SIG-M5 treated with dmso at 0.1 percent for 504 hours (cell line): Measurements from ENCODE around the gene STX10.

ENCODE experiments used
- DNase-seq: peaks from one replicate; lab custom pipeline; 2025; ENCODE audit not compliant: unreplicated experiment; lab: John Stamatoyannopoulos, UW

The STX10 gene

GRCh38 chr19:13146763-13147563 is 3.2 kb downstream of the STX10 start:
- peak; percentile 8 for DNase-seq

DNA sequence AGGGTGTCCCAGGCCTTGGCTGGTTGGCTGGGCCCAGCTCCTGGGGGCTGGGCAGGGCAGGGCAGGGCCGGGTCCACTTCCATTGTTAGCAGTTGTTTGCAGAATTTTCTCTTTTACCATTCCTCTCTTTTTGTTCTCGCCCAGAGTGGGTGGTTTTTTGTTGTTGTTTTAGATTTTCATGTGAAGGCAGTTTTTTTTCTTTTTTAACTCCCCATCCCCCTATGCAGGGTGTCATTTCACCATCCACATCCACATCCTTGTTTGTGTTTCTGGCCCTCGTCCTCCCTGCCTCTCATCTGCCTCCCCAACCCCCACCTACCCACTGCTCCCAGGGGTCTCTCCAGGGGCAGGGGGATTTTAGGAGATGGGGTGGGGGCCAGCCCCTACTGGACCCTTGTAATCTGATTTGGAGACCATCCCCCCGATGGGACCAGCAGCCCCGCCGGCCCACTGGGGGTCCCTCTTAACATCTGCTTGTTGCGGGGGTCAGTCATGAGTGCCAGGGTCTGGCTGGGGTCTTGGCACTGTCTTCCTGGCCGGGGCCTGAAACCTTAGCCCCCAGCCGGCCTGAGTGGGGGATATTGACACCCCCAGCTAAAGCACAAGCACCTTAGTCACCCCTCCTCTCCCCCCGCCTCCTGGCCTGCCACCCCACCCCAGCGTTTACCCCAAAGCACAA is 10.4 kb downstream of the STX10 start:
- no peak for DNase-seq

GRCh38 chr19:13138916-13139198 is 11.3 kb downstream of the STX10 start:
- DNase-seq, result no peak

- DNase-seq, result no peak
Measured at GRCh38 chr19:13138171-13138915, 11.8 kb downstream of the STX10 start.

- no peak for DNase-seq
Measured at GRCh38 chr19:13137290-13137794, 12.8 kb downstream of the STX10 start.

DNA sequence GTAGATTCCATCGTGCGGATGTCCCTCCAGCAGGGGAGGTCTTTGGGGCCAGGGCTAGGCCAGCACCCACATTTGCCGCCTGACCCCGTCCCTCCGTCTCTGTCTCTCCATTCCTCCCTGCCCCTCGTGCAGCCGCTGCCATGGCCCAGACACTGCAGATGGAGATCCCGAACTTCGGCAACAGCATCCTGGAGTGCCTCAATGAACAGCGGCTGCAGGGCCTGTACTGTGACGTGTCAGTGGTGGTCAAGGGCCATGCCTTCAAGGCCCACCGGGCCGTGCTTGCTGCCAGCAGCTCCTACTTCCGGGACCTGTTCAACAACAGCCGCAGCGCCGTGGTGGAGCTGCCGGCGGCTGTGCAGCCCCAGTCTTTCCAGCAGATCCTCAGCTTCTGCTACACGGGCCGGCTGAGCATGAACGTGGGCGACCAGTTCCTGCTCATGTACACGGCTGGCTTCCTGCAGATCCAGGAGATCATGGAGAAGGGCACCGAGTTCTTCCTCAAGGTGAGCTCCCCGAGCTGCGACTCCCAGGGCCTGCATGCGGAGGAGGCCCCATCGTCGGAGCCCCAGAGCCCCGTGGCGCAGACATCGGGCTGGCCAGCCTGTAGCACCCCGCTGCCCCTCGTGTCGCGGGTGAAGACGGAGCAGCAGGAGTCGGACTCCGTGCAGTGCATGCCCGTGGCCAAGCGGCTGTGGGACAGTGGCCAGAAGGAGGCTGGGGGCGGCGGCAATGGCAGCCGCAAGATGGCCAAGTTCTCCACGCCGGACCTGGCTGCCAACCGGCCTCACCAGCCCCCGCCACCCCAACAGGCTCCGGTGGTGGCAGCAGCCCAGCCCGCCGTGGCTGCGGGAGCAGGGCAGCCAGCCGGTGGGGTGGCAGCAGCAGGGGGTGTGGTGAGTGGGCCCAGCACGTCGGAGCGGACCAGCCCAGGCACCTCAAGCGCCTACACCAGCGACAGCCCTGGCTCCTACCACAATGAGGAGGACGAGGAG is 14.8 kb downstream of the STX10 start:
- no peak for DNase-seq

- DNase-seq, result no peak
Measured at GRCh38 chr19:13134626-13135025, 15.5 kb downstream of the STX10 start.

DNA sequence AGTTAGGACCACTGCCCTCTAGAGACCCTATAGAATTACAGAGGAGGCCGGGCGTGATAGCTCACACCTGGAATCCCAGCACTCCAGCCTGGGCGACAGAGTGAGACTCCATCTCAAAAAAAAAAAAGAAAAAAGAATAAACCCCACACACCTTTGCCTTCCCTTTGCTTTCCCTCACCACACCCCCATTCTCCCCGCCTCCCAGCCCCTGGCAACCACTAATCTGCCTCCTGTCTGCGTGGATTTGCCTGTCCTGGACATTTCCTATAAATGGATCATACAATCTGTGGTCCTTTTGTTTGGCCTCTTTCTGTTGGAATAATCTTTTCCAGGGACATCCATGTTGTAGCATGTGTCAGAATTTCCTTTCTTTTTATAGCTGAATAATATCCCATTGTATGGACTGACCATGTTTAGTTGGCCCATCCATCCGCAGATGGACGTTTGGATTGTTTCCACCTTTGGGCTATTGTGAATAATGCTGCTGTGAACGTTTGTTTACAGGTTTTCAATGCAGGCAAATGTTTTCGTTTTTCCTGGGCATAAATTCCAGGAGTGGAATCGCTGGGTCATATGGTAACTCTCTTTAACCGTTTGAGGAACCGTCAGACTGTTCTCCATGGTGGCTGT is 16.8 kb downstream of the STX10 start:
- no peak for DNase-seq

DNA sequence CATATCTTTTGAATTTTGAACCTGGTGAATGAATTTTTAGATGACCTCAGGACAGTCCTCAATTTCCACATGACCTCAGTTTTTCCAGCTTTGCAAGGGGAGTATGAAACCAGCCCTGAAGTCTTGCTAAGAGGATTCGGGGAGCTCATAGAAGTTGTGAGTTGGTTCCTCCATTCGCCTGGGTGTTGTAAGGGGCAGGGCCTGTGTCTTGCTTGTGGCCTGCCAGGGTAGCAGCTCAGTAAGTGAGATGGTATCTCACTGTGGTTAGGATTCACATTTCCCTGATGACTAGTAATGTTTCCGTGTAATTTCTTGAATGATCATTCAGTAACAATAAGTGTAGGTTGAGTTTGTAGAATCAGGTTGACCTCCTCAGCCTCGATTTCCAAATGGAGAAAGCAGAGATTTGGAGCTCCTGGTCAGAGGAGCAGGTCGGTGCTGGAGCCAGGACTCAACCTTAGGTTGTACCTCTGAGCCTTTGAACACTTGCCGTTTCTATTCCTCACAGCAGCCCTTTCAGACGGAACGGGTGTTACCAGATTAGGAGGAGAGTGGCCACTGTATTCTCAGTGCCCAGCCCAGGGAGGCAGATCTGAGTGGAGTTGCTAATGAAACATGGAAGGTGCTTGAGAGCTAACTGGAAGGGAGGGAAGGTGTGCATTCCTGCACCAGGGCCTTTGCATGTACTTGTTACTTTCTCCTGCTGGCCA is 17.5 kb downstream of the STX10 start:
- no peak for DNase-seq

DNA sequence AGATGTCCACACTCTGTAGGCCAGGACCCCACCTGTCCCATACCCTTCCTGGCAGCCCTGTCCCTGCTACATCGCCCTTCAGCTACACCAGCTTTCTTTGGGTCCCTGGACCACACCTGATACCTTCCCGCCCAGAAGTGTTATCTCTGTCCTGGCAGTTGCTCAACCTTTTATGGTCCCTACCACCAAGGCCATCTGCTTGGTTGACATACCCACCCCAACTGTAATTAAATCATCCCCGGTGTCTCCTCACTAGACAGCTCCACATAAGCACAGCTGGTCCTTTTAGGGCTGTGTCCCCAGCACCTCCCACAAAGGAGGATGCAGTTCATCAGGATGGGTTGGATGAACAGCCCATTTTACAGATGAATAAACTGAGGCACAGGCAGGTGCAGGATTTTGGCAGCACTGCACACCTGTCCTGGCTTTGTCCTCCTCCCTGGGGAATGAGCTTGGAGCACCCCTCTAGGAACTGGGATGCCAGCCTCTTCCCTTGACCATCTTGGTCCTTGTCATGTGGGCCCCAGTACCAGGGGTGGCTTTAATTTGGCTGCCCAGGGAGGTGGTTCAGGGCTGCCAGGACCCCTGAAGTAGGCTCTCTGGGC is 19.2 kb downstream of the STX10 start:
- DNase-seq, result no peak

DNA sequence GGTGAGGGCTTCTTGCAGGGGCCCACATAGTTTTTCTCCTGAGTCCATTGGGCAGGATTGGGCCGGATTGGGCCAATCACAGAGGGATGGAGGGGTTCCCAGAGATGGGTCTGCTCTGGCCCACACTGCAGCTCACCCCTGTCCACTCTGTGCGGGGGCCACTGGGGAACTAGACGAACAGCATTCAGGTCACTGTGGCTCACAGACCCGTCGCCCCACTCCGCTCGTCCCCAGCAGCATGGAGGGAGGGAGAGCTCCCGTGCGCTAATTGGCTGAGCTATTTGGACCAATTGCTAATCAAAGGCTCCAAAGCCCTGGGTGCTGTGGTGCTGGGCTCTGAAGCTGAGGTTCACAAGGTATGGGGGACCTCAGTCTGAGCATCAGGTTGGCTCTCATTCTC is 20.8 kb downstream of the STX10 start:
- no peak for DNase-seq

GRCh38 chr19:13128583-13128982 is 21.6 kb downstream of the STX10 start:
- DNase-seq, result no peak

- no peak for DNase-seq
Measured at GRCh38 chr19:13127811-13128575, 22.2 kb downstream of the STX10 start.

DNA sequence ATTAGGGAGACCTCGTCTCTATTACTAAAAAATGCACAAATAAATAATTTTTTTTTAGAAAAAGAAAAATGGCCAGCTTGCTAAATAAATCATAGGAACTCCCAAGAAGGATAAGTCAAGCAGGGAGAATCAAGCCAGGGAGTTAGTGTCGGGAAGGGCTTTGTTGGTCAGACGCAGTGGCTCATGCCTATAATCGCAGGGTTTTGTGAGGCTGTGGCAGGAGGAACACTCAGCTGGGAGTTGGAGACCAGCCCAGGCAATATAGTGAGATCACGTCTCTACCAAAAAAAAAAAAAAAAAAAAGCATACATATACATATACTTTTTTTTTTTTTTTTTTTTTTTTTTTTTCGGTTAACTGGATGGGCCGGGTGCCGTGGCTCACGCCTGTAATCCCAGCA is 23.1 kb downstream of the STX10 start:
- DNase-seq, result no peak

DNA sequence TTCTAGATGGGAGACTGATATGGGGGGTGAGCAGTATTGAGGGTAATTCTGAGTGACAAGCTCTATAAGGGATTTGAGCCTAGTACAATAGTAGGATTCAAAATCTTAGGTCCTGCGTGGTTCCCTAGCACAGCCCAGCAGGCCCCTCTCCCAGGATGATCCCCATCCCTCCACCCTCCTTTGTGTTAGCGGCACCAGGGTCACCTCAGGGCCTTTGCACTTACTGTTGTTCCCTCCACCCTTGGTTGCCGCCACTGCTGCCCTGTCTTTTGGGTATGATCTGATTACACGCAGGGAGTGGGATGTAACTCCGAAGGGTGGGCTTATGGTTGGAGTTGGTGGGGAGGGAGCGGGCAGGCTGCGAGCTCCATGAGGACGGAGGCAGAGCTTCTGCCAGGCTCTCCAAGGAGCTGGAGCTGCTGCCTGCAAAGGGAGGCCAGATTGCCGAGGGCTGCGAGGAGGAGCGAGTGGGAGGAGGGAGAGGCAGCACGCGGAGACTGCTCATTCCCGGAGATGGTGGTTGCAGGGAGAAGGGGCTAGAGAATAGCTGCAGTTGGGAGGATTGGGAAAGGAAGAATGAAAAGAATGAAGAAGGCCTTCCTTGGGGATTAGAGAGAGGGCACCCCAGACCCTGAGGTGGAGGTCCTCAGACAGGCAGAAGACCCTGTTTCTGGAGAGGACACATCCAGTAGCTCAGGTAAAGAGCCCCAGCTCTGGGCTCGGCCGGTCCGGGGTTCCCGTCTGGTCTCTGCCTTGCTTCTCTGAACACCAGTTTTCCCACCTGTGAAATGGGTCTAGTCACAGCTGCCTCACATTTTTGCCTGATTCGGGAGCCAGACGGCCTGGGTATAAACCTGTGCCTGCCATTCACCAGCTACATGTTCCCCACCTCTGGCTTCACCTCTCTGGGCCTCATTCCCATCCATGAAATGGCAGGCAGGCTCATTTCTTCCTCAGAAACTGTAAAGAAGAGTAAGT is 26.9 kb downstream of the STX10 start:
- no peak for DNase-seq

- DNase-seq, result no peak
Measured at GRCh38 chr19:13122275-13122878, 27.8 kb downstream of the STX10 start.
